ENCODE data around the gene DSPP. TPM values are rescaled to one million over a fixed set of nuclear protein-coding genes. Genes with fewer than 3 reads are reported as not detected.

DSPP gene
- total and polyA plus RNA-seq, 7 donors, result not detected

DNA sequence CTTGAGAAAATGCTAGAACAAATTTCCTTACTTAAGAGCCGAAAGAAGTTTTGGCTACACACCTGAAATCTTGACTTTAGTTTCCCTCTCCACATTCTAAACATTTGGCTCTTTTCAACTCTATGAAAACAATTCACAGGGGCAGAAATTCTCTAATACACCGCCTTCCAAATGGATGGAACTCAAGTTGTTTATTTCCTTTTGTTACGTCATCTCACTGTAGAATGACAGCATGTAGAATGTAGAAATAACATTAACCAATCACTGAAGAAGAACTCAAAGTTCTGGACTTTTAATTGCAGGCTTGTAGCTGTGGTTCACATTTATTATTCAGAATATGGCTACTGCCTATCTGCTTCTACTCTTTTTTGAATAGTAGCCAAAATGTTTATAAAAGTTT lies 43.6 kb downstream of the DSPP start:
- Histone ChIP-seq H3K36me3 (no peaks in the 10 kb centered on the region), H3K9me3 (no peaks in the 10 kb centered on the region), H3K4me1 (no peaks in the 10 kb centered on the region), H3K27ac (no peak overlapping the region), H3K27me3 (no peaks in the 10 kb centered on the region), H3K4me3 (no peak overlapping the region)
- intact Hi-C loops (cut with DNase I), result no loop called here
- TF ChIP-seq POLR2A (IDR thresholded peaks at IDR 0.05), result no peak
- TF ChIP-seq EP300 (IDR thresholded peaks at IDR 0.05), result no peak
- TF ChIP-seq CTCF (IDR thresholded peaks at IDR 0.05), result no peak
- TF ChIP-seq POLR2AphosphoS5 (IDR thresholded peaks at IDR 0.05), result no peak
- whole genome bisulfite sequencing, 2 donors, result 87 to 91% methylated on average over 3 of the region's 3 CpGs
- no peak for DNase-seq

DNA sequence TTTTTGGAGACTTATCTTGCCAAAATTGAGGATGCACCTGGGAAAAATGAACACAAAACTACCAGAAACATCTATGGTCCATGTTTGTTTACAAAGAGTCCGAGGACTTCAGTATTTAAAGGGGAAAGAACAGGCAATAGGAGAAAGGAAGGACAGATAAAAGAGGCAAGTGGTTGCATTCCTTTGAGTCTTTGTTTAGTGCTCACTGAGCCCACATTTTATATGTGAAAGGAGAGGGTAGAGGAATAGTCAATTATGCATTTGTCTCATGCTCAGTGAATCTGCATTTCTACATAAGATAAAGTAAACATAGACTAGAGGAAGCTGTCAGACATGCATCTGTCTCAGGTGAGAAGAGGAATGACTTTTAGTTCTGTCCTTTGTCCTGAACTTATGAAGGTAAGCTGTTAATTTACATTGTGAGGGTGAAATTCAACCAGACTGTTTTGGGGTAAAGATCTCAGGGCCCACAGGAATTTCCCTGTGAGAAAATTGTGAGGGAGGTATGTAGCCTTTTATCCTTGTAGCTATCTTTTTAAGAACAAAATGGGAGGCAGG lies 46.2 kb downstream of the DSPP start:
- no peaks in the 10 kb centered on the region for H3K27me3 ChIP-seq
- DNase-seq, result no peak
- no peak overlapping the region for H3K4me3 ChIP-seq
- intact Hi-C loops (cut with DNase I), result no loop called here
- TF ChIP-seq EP300 (IDR thresholded peaks at IDR 0.05), result no peak
- no peak for TF ChIP-seq POLR2A (IDR thresholded peaks at IDR 0.05)
- no peaks in the 10 kb centered on the region for H3K9me3 ChIP-seq
- H3K27ac ChIP-seq, result no peak overlapping the region
- no peaks in the 10 kb centered on the region for H3K36me3 ChIP-seq
- 76 to 77% methylated on average over 1 of the region's 1 CpG for WGBS, 2 donors
- H3K4me1 ChIP-seq, result peaks cover 0 to 9% (median 4%) of the 10 kb centered on the region in 4 donors

DNA sequence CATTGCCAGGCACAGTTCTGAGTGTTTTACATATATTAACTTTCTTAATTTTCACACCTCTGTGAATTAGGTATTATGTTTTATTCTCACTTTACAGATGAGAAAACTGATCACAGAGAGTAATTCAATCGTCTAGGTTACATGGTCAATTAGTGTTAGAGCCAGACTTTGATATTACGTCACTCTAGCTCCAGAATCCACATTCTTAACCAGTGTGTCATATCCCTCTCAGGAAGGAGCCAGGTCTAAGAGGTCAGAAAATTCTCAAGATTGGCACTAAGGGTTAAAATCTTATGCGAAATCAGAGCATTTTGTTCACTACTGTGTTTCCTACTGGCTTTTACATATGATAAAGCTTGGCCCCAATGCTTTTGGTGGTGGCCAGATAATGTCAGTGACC lies 49.2 kb downstream of the DSPP start:
- no peaks in the 10 kb centered on the region for H3K27me3 ChIP-seq
- H3K9me3 ChIP-seq, result no peaks in the 10 kb centered on the region
- 76 to 78% methylated on average over 3 of the region's 3 CpGs for WGBS, 2 donors
- H3K27ac ChIP-seq, result no peak overlapping the region
- H3K4me3 ChIP-seq, result no peak overlapping the region
- peaks cover 0 to 13% (median 4%) of the 10 kb centered on the region in 4 donors for H3K4me1 ChIP-seq
- no peak for DNase-seq
- no peaks in the 10 kb centered on the region for H3K36me3 ChIP-seq
- intact Hi-C loops (cut with DNase I), result no loop called here
- TF ChIP-seq POLR2A (IDR thresholded peaks at IDR 0.05) (no peak), POLR2AphosphoS5 (IDR thresholded peaks at IDR 0.05) (no peak), EP300 (IDR thresholded peaks at IDR 0.05) (no peak), CTCF (IDR thresholded peaks at IDR 0.05) (no peak)

GRCh38 chr4:87659247-87659931 lies 51.1 kb downstream of the DSPP start:
- DNase-seq, result no peak
- TF ChIP-seq EP300 (IDR thresholded peaks at IDR 0.05), result no peak
- no peaks in the 10 kb centered on the region for H3K9me3 ChIP-seq
- no peak overlapping the region for H3K27ac ChIP-seq
- peaks cover 0 to 13% (median 4%) of the 10 kb centered on the region in 4 donors for H3K4me1 ChIP-seq
- no peak overlapping the region for H3K4me3 ChIP-seq
- no peaks in the 10 kb centered on the region for H3K36me3 ChIP-seq
- 23 to 58% methylated on average over 3 of the region's 3 CpGs for WGBS, 2 donors
- H3K27me3 ChIP-seq, result no peaks in the 10 kb centered on the region
- intact Hi-C loops (cut with DNase I), result no loop called here

DNA sequence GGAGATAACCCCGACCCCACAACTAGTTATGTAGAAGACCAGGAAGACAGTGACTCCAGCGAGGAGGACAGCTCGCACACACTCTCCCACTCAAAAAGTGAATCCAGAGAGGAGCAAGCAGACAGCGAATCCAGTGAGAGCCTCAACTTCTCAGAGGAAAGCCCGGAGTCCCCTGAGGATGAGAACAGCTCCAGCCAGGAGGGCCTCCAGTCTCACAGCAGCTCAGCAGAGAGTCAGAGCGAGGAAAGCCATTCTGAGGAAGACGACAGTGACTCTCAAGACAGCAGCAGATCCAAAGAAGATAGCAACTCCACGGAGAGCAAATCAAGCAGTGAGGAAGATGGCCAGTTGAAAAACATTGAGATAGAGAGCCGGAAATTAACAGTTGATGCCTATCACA lies 54.5 kb downstream of the DSPP start:
- peaks cover 0 to 13% (median 4%) of the 10 kb centered on the region in 4 donors for H3K4me1 ChIP-seq
- no peak overlapping the region for H3K27ac ChIP-seq
- no peak for DNase-seq
- intact Hi-C loops (cut with DNase I), result no loop called here
- H3K36me3 ChIP-seq, result no peaks in the 10 kb centered on the region
- no peak overlapping the region for H3K4me3 ChIP-seq
- H3K27me3 ChIP-seq, result no peaks in the 10 kb centered on the region
- WGBS, 2 donors, result 88 to 89% methylated on average over 9 of the region's 9 CpGs
- no peak for TF ChIP-seq EP300 (IDR thresholded peaks at IDR 0.05)
- TF ChIP-seq CTCF (IDR thresholded peaks at IDR 0.05), result no peak
- TF ChIP-seq POLR2AphosphoS5 (IDR thresholded peaks at IDR 0.05), result no peak
- TF ChIP-seq POLR2A (IDR thresholded peaks at IDR 0.05), result no peak
- no peaks in the 10 kb centered on the region for H3K9me3 ChIP-seq

Other genes with a start within 250 kb of the DSPP start
- gene HSD17B11, start 217.3 kb upstream of the DSPP start, total RNA-seq, result 10 to 100 TPM; 57.3 to 97.6 (median 70.3) TPM
- 100 to 1,000 TPM; 139 to 145 (median 142) TPM for gene HSD17B11, start 217.3 kb upstream of the DSPP start, polyA plus RNA-seq
- 10 to 100 TPM; 12.4 to 25.2 (median 22.7) TPM for gene NUDT9, start 186.0 kb upstream of the DSPP start, total RNA-seq
- 10 to 100 TPM; 27.0 to 53.1 (median 33.5) TPM for gene NUDT9, start 186.0 kb upstream of the DSPP start, polyA plus RNA-seq
- gene SPARCL1, start 79.2 kb upstream of the DSPP start, total RNA-seq, result 1,000 to 10,000 TPM; 1,005 to 1,386 (median 1,166) TPM
- gene SPARCL1, start 79.2 kb upstream of the DSPP start, polyA plus RNA-seq, result 100 to 1,000 TPM in 1 of 3 donors, 10 to 100 TPM in 2; 10.4 to 145 (median 28.8) TPM
- gene DMP1, start 41.8 kb downstream of the DSPP start, total RNA-seq, result not detected
- gene DMP1, start 41.8 kb downstream of the DSPP start, polyA plus RNA-seq, result not detected
- not detected for gene IBSP, start 191.0 kb downstream of the DSPP start, total RNA-seq
- gene IBSP, start 191.0 kb downstream of the DSPP start, polyA plus RNA-seq, result not detected
- gene MEPE, start 224.4 kb downstream of the DSPP start, total RNA-seq, result not detected
- not detected for gene MEPE, start 224.4 kb downstream of the DSPP start, polyA plus RNA-seq